ENCODE results near the gene MPP4.

GRCh38 chr2:201608021-201608420 lies 90.4 kb downstream of the MPP4 start:
- no peak for TF ChIP-seq CTCF (IDR thresholded peaks at IDR 0.05; ENCODE audit: insufficient read depth, low read depth, low read length)
- TF ChIP-seq EZH2 (IDR thresholded peaks at IDR 0.05; ENCODE audit: insufficient read depth, low read length), result no peak

All from astrocyte (in vitro differentiated cells and primary cell).